HG03442 (cell line): Measurements from ENCODE around the gene CST6.
"Not testable (repeated sequence)": the region's sequence is repeated elsewhere in the genome, so short reads cannot be mapped to it uniquely, and the experiment has no call there.

Experiments used
- ATAC-seq: cut with Tn5 transposase; IDR thresholded peaks from one replicate; pipeline ENCODE4 v1.9.1; 2021; ENCODE audit warnings: mild to moderate bottlenecking, moderate library complexity; ENCODE audit not compliant: unreplicated experiment

The CST6 gene

DNA sequence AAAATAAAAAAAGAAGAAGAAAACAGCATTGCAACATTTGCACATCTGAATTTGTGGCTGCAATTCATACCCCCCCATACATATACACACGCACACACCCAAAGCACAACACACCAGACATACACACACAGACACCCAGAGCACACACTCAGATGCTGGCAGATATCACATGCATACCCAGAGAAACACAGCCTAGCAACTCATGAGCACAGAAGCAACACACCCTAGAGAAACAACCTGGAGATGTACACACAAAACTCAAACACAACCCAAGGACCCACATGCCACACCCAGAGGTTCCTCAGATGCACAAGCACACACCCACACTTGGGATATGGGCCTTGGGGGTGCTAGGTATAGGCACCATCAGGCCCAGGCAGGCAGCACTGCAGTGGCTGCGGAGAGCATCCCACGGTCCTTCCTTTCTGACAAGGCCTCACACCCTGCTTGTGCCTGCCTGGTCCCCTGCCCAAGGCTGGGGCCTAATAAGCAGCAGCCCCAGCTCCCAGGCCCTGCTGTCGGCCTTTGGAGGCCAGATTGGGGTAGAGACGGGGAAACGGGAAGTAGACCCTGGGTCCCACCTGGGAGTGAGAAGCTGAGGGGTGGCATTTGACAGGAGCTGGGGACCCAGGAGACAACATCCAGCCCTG, 3.1 kb downstream of the CST6 start:
- no peak for ATAC-seq

DNA sequence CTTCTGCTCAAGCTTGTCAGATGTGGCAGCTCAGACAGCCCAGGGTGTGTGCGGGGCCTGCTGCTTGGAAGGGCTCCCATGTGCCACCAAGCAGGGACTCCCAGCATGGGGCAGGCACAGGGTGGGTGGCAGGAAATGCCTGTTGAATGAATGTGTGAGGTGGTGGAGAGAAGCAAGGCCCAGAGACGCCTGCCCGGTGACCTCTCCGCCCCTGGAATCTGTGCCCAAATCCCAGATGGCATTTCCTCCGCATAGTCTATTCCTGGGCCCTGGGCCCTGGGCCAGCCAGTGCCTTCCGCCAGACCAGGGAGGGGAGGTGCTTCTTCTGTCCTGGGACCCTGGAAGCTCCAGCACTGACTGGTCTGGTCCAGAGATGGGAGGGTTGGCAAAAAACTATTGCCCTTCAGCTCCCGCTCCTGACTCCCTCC, 3.7 kb downstream of the CST6 start:
- ATAC-seq: no peak

DNA sequence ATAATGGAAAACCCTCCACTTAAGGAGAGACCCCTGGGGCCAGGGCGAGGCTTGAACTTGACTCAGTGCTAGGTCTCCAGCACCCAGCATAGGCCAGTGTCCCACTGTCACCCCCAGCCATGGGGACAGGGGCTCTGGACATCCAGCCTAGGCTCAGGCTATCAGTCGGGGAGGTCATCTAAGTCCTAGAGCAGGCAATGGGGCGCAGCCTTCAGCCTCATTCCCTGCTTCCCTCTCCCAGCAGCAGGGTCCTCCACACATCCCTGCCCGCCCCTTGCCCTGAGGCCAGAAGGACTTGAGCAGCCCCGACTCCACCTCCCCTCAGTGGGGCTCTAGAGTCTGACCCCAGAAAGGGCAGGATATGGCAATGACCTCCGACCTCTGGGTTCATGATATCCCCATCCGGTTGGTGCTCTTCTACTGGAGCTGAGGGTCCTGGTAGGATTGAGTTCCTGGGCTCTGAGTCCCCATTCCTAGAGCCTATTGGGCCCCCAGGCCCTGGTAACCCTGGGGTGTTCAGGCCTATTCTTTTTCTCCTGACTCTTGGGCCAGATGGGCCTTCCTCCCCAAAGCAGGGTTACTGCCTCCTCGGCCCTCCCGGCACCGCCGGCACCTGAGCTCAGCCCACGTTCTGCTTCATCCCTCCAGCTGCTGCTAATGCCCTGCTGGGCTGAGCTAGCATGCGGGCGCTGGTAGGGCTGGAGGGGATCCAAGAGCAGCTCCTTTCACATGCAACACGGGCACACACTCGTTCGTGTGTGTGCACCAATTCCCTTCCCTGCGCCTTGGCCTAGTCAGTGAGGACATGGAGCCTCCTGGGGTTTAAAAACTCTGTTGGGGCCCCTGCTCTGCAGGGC, 4.4 kb downstream of the CST6 start:
- no peak for ATAC-seq

DNA sequence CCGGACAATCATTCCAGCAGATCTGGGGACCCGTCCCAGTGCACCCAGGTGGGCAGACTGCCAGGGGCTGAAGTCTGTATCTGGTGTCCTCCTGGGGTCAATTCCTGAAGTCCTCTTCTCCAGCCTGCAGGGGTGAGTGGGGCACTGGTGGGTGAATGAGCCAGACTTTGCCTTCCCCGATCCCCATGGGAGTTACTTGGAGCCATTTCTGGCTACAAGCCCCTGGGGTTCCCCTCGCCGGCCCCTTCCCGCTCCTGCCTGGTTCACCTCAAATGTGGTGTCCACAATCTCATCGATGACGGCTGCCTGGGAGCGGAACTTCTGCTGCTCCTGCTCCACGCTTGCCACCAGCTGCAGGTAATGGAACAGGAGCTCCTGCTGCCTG, 5.0 kb downstream of the CST6 start:
- no peak for ATAC-seq

DNA sequence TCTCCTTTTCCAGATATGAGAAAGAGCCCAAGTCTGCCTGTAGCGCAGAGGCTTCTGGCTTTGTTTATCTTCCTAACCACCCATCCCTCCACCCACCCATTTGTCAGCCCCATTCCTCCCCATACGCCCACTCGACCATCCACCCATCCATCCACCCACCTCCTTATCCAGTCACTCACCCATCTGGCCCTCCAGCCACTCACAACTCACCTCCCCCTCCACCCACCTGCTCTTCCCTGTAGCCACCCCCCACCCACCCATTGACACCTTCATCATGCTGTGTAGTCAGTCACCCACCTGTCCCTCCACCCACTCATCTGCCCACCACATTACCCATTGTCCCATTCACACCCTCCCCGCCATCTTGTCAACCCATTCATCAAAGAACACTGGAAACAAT, 5.5 kb downstream of the CST6 start:
- no peak for ATAC-seq

DNA sequence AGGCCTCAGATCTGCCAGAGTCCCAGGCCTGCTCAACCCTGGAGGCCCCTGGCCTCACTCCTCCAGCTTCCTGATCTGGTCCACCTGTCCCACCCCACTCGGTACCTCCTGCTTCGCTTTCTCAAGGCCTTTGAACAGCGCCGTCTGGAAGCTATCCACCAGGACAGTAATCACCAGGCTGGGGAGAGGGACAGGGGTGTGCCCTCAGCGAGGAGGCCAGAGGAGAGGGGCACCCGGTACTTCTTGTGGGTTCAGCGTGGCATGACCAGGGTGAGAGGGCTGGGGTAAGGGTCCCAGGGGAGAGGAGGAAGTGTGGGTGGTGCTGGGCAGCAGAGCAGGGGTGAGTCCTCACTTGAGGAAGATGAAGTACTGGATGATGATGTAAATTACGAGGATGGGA, 8.4 kb downstream of the CST6 start:
- no peak for ATAC-seq

DNA sequence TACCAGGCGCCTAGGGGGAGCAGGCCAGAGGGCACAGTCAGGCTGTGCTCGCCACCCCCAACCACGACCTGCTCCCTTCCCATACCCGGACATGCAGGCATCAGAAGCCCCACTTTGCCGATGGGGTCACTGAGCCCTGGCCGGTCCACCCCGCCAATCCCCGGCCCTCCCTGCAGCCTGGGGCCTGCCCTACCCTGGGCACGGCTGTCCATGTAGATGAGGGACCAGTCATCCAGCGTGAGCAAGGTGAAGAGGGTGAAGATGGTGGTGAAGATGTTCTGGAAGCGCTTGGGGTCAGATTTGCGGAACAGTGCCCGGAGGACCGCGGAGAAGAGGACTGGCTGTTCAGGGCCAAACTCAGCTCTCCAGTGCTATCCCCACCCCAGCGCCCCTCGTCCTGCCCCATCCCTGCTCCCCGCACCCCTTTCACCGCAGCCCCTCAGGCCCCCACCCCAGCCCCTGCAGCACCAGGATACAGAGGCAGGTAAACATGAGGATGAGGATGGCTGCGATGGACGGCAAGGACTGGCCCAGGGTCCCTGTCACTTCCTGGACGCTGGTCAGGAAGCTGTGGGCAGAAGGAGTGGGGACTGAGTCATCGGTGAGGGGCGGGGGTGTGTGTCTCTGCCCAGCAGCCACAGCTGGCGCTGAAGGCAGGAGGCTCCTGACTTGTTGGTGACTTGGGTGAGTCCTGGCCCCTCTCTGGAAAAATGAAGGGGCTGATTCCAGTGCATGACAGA, 9.0 kb downstream of the CST6 start:
- no peak for ATAC-seq

DNA sequence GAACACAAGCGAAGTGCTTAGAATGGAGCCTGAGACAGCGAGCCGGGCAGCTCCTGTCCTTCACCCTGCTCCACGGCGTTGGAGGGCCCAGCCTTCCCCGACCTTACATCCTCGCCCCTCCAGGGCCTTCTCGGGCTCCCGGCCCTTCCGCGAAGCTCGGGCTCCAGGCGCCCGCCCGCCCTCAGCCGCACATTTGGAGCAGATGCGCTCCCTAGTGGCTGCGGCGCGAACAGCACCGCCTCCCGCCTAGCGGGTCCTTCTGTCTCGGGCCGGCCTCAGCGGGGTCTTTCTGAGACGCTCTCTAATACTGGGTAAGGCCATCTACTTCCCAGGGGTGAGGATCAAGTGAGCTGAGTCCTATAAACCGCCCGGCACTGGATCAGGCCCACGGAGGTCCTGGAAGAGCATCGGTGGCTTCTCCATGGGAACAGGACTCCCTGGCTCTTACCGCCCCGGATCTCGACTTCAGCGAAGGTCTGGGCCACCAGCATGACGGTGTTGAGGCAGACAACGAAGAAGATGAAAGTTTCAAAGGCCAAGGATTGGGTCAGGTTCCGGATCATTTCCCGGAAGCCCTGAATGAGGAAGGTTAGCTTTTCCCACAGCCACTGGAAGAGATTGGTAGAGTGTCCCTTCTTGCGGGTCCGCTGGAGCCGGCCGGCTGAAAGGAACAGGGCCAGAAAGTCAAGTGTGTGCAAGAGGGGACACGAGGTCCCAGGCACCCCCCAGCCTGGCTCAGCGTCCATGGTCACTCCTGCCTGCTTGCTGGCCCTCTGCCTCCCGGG, 10.8 kb downstream of the CST6 start:
- no peak for ATAC-seq

DNA sequence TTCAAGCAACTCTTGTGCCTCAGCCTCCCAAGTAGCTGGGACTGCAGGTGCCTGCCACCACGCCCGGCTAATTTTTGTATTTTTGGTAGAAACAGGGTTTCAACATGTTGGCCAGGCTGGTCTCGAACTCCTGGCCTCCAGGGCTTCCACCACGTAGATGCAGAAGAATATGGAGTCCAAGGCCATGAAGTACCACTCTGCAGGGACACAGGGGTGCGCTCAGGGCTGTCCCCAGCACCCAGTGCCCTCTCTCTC, 11.3 kb downstream of the CST6 start:
- not testable (repeated sequence) for ATAC-seq

DNA sequence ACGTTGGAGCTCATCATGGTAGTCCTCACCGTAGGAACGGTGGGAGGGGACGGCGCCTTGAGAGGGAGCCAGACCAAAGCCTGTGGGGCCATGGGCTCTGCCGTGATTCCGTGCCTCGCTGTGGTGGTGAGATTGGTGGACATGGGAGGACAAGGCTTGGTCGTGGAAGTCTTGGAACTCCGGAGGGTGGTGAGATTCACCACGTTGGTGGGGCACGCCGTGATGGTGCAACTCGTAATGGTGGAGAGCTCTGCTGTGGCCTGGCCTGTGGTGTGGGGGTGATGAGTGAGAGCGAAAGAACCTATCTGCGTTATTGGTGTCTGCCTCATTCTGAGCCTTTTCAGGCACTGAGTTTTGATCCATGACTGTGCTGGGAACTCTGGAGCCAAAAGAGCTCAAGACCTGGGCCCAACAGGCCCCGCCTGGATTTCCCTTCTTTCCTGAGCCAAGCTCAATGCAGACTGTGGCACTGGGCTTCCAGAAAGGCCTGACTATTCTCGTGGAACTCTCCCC, 14.3 kb downstream of the CST6 start, which contains the start of gene CATSPER1:
Gene CATSPER1, minus strand, starts transcription at position 463 of the 513 bp plus-strand sequence. Its CDS starts 100 bp downstream, at position 363.
- no peak for ATAC-seq

DNA sequence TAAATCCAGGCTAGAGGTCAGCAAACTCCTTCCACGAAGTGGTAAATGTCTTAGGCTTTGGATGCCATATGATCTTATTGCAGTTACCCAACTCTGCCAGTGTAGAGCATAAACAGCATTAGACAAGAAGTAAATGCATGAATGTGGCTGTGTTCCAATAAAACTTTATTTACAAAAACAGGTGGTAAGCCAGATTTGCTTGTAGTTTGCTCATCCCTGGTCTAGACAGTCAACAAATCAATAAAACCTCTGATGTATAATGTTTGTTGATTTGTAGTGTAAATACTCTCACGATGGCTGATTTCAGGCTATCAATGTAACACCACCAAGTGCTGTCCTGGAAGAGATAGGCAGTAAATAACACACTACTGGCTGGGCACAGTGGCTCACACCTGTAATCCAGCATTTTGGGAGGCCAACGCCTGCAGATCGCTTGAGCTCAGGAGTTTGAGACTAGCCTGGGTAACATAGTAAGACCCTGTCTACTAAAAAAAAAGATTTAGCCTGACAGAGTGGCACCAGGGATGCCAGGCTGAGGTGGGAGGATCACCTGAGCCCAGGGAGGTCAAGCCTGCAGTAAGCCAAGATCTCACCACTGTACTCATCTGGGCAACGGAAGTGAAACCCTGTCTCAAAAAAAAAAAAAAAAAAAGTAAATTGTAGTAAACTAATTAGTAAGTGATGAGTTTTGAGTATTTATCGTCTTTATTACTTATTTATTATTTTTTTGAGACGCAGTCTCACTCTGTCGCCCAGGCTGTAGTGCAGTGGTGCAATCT, 21.3 kb downstream of the CST6 start:
- no peak for ATAC-seq

DNA sequence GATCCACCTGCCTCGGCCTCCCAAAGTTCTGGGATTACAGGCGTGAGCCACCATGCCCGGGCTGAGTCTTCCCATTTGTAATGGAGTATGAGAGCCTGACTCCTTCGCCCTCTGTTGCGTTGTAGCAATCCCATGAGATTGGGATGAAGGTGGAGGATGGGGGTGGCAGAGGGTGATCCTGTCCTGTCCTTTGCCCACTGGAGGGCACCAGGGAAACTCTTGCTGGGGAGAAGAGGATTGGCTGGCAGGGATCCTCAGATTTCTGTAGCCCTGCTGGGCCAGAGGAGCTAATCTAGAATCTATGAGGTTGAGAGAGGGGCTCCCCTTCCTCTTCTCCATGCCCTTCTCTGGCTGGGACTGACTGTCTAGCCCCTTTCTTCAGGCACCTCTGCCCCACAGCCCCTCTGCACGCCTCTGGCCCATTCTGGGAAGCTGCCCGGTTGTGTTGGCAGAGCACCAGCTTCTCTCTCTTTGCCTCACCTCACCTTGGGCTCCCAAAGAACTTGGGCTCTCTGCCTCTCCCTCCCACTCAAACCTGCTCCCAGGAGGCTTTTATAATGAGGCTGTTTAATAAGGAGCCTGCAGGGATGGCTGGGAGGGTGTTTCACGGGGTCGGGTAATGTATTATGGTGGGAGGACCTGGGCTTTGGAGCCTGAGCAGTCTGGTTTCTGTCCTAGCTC, 24.0 kb downstream of the CST6 start:
- ATAC-seq: no peak

DNA sequence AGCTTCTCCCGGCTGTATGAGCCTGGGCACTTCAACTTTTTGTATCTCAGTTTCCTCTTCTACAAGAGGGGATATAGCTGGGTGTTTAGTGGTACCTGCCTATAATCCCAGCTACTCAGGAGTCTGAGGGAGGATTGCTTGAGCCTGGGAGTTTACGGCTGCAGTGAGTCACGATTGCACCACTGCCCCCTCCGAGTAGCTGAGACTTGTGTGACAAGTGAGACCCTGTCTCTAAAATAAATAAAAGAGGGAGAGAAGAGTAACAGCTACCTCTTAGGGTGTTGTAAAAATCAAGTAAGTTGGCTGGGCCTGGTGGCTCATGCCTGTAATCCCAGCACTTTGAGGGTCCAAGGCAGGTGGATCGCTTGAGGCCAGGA, 24.5 kb downstream of the CST6 start:
- no peak for ATAC-seq

DNA sequence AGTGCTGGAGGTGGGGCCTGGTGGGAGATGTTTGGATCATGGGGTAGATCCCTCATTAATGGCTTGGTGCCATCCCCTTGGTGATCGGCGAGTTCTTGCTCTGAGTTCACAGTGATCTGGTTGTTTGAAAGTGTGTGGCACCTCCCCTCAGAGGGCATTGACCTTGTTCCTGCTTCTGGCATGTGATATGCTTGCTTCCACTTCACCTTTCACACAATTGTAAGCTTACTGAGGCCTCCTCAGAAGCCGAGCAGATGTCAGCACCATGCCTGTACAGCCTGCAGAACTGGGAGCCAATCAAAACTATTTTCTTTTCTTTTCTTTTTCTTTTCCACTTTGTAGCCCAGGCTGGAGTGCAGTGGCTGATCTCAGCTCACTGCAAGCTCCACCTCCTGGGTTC, 25.5 kb downstream of the CST6 start:
- ATAC-seq: no peak

DNA sequence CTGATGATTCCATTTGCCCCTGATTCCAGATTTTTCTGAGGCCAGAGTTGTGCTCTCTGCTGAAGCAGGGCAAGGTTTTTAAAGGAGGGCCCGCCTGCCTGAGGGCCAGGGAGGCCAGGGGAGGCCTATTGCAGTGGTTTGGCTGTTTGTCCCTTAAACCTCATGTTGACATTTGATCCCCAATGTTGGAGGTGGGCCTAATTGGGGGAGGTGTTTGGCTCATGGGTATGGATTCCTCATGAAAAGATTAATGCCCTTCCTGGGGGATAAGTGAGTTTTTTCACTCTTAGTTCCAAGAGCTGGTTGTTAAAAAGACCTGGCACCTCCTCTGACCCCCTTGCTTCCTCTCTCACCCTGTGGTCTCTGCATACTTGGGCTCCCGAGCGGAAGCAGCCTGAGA, 28.0 kb downstream of the CST6 start:
- ATAC-seq: no peak

DNA sequence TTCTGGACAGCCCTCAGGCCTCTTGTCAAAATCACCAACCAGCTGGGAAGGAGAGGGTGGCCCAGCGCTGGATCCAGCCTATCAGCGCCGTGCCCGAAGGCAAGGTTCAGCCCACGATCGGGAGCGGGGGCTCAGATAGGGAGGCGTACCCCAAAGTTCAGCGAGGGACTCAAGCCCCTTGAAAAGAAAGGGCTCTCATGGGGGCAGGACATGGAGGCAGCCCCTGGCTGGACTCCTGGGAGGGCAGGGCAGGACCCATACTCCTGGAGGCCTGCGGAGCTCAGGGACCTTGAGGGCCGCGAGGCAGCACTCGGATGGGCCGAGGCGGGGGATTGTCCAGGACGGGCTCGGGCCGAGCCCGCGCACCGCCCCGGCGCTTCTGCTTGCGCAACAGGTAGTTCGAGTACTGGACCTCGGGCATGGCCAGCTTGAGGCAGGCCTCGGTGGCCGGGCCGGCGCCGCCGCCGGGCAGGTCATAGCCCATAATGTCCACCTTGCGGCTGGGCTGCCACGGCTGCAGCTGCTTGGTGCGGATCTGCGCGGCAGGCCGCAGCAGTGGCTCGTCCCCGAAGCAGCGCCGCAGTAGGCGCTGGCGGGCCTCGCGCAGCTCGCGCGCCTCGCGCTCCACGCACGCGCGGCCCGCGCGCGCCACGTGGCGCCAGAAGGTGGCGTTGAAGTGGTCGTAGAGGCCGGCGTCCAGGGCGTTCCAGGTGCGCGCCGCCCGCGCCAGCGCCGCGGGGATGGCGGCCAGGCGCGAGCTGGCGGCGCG, 30.6 kb downstream of the CST6 start:
- ATAC-seq: no peak

DNA sequence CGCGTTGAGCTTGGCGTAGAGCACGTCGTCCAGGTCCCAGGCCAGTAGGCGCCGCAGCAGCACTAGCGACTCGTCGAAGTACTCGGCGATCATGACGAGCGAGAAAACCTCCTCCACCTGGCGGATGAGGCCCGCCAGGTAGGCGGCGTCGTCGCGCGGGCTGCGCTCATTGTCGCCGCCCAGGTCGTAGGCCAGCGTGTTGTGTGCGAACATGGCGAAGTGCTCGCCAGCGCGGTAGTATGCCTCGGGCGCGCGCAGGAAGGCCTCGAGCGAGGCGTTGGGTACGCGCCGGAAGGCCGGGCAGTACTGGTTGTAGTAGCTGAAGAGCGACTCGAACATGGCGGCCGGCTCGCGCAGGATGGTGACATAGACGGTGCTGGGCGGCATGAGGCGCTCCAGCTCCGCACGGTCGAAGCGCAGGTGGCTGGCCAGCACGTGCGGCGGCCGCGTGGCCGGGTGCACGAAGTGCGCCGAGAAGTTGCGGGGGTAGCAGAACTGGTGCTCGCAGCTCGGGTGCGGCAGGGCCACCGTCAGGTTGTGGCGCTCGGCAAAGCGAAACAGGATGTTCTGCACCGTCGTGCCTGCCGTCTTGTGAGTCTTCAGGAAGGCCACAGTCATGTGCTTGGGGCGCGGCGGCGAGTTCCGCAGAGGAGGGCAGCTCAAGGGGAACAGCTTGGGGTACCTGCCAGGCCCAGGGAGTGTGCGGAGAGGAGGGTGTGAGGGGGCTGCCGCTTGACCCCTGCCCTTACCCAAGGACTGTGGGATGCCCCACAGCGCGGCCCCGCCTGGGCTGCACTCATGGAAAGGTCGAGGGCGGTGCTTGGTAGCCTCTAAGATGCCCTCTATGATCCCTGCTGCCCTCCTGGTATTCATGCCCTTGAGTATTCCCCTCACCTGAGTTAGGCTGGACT, 31.4 kb downstream of the CST6 start:
- no peak for ATAC-seq

DNA sequence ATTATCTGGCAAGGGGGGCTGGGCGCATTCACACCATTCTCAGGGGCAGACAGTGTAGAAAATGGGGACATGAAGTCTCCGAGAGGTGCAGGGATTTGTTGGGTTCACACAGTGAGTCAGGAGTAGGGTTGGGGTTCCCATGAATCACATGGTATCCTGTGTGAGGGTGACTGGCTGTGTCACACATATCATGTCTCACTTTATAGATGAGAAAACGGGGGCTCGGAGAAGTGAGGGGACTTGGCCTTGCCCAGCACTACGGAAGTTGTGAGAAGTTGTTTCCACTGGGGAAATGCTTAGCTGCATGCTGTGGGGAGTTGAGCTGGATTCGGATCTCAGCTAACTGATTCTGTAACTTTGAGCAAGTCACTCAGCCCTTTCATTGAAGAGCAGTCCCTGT, 32.9 kb downstream of the CST6 start:
- ATAC-seq: no peak
